Endometrial microvascular endothelial cells (primary cell): ENCODE data around the gene FIBCD1. TPM values are rescaled to one million over a fixed set of nuclear protein-coding genes. Genes with fewer than 3 reads are reported as not detected.

ENCODE experiments used
- in situ Hi-C: cut with HindIII; loops from 2 replicates; pipeline ENCODE4 v1.10.0; 2017; ENCODE audit warnings: low sequenced_read_pairs, low pct_unique_long_range_greater_than_20kb; ENCODE audit errors: inconsistent ontology term
- total RNA-seq: library from RNA; depleted of rRNA; stranded (reverse); fragments of >200 nt; gene quantifications from one replicate; pipeline ENCODE4 v1.2.3, GENCODE V29; 2015; ENCODE audit errors: inconsistent ontology term

Gene FIBCD1
- total RNA-seq, 1 donor from 2014 or later = under 0.01 TPM

- in situ Hi-C loops = no loop called here
These were observed 48.0 kb downstream of the FIBCD1 start for GRCh38 chr9:130890870-130891687.

- in situ Hi-C loops = no loop called here
These were observed 48.9 kb downstream of the FIBCD1 start for GRCh38 chr9:130890124-130890523.

- in situ Hi-C loops = no loop called here
These were observed 50.7 kb downstream of the FIBCD1 start for GRCh38 chr9:130888146-130888885.

GRCh38 chr9:130887494-130888144, 51.4 kb downstream of the FIBCD1 start:
- in situ Hi-C loops = no loop called here

GRCh38 chr9:130886981-130887380, 52.1 kb downstream of the FIBCD1 start:
- in situ Hi-C loops = no loop called here

- in situ Hi-C loops = no loop called here
These were observed 53.3 kb downstream of the FIBCD1 start for GRCh38 chr9:130885484-130886375.

- in situ Hi-C loops = no loop called here
These were observed 54.2 kb downstream of the FIBCD1 start for GRCh38 chr9:130884542-130885483.

- in situ Hi-C loops = no loop called here
These were observed 54.9 kb downstream of the FIBCD1 start for GRCh38 chr9:130884111-130884531.

GRCh38 chr9:130883479-130883878, 55.6 kb downstream of the FIBCD1 start:
- in situ Hi-C loops = no loop called here

- in situ Hi-C loops = no loop called here
These were observed 56.3 kb downstream of the FIBCD1 start for GRCh38 chr9:130882696-130883225.

GRCh38 chr9:130881516-130881915, 57.5 kb downstream of the FIBCD1 start:
- in situ Hi-C loops = no loop called here

GRCh38 chr9:130880599-130881220, 58.3 kb downstream of the FIBCD1 start:
- in situ Hi-C loops = no loop called here

GRCh38 chr9:130879863-130880411, 59.1 kb downstream of the FIBCD1 start:
- in situ Hi-C loops = no loop called here

GRCh38 chr9:130878295-130878694, 60.8 kb downstream of the FIBCD1 start:
- in situ Hi-C loops = no loop called here

GRCh38 chr9:130877300-130877699, 61.7 kb downstream of the FIBCD1 start:
- in situ Hi-C loops = no loop called here

- in situ Hi-C loops = no loop called here
These were observed 64.3 kb downstream of the FIBCD1 start for GRCh38 chr9:130874783-130875182.

GRCh38 chr9:130873966-130874365, 65.1 kb downstream of the FIBCD1 start:
- in situ Hi-C loops = no loop called here
